ENCODE measurements around the gene CLEC18A. TPM values are rescaled to one million over a fixed set of nuclear protein-coding genes. Genes with fewer than 3 reads are reported as not detected.
A peak's percentile ranks its signal among the peaks of the same experiment; 100 is the strongest.

CLEC18A gene
- polyA plus RNA-seq, 2 of the 4 experiments (the other 2 are of a cell fraction) = 0.23 TPM; not detected in 1

- ChIA-PET POLR2A (no interaction called here), CTCF (interaction anchor here (0.7 kb wide), 1 partner anchor 125 kb away, joined by 4 read pairs; no protein-coding TSS in a partner anchor)
- FAIRE-seq (no peak), ATAC-seq (no peak), DNase-seq (ENCODE audit: low read depth in 1 of 2, low spot score in 1 of 2) (no peak)
- 84% methylated on average over 11 of the region's 11 CpGs for WGBS (ENCODE audit: missing lambda C conversion rate)
- Histone ChIP-seq H3K9me3 (no peaks in the 10 kb centered on the region), H3K27ac (peak overlapping the region in 1 of 2 experiments; percentile 18; a peak in 1 of 6 replicates), H3K4me1 (no peaks in the 10 kb centered on the region), H3K4me3 (no peak overlapping the region), H3K4me2 (no peak overlapping the region)
- TF ChIP-seq CBX8 (IDR thresholded peaks at IDR 0.05) (no peak), HMGXB4 (CRISPR knock-in tag; IDR thresholded peaks at IDR 0.05; ENCODE audit: borderline replicate concordance) (no peak), HES2 (IDR thresholded peaks at IDR 0.05) (no peak), ZC3H11A (IDR thresholded peaks at IDR 0.05) (no peak), USF2 (IDR thresholded peaks at IDR 0.05) (no peak), HOXB5 (CRISPR knock-in tag; IDR thresholded peaks at IDR 0.05) (no peak), EP300 (IDR thresholded peaks at IDR 0.05) (no peak), TFCP2L1 (CRISPR knock-in tag; IDR thresholded peaks at IDR 0.05) (no peak)
These were observed 26.9 kb upstream of the CLEC18A start for GRCh38 chr16:69924041-69924775.

- no peak overlapping the region for H3K4me3 ChIP-seq
These were observed 26.4 kb upstream of the CLEC18A start for GRCh38 chr16:69924777-69925191.

More at GRCh38 chr16:69924777-69925191, 26.4 kb upstream of the CLEC18A start:
- ATAC-seq = no peak
- POLR2A ChIA-PET = no interaction called here
- DNase-seq (ENCODE audit: low read depth in 1 of 2, low spot score in 1 of 2) = no peak
- CTCF ChIA-PET = interaction anchor here (1.3 to 17.7 kb wide), 4 partner anchors 11 to 127 kb away, joined by 4 to 288 read pairs (median 30); no protein-coding TSS in a partner anchor
- no peaks in the 10 kb centered on the region for H3K9me3 ChIP-seq
- no peaks in the 10 kb centered on the region for H3K4me1 ChIP-seq
- no peak for TF ChIP-seq REST (IDR thresholded peaks at IDR 0.05)
- TF ChIP-seq KDM1A (IDR thresholded peaks at IDR 0.05; ENCODE audit: low read depth) = no peak
- TF ChIP-seq CBX2 (IDR thresholded peaks at IDR 0.05; ENCODE audit: borderline replicate concordance, low read depth) = no peak
- no peak for TF ChIP-seq MAX (IDR thresholded peaks at IDR 0.05)
- no peak for TF ChIP-seq HDAC2 (IDR thresholded peaks at IDR 0.05)
- no peak for TF ChIP-seq EHF (CRISPR knock-in tag; IDR thresholded peaks at IDR 0.05)
- peak overlapping the region in 1 of 2 experiments; percentile 18; a peak in 1 of 6 replicates for H3K27ac ChIP-seq
- H3K4me2 ChIP-seq = no peak overlapping the region
- WGBS (ENCODE audit: missing lambda C conversion rate) = 91% methylated on average over 19 of the region's 19 CpGs
- no peak for FAIRE-seq
